Left lung (tissue), 10 donors: ENCODE data around the gene BEST4. TPM values are rescaled to one million over a fixed set of nuclear protein-coding genes. Genes with fewer than 3 reads are reported as not detected.

Source experiments
- ATAC-seq: fragments of 200-7000 bp; cut with Tn5 transposase; one replicate; pipeline ENCODE4 v1.9.1; 2020; ENCODE audit warnings: moderate library complexity
- DNase-seq, 4 donors: peaks; one replicate each; pipeline ENCODE4 v3.0.0-alpha.2; 2013 to 2020
- H3K27ac ChIP-seq, 2 donors: fragments of 200-600 bp; sonication (generic) in 1 of 2; one replicate each; pipeline versions ENCODE4 v1.5.0 to v1.8.0; 2020 to 2021
- H3K27me3 ChIP-seq, 2 donors: fragments of 200-600 bp; sonication (generic) in 1 of 2; one replicate each; pipeline versions ENCODE4 v1.5.0 to v1.8.0; 2020 to 2021
- H3K36me3 ChIP-seq, 2 donors: fragments of 200-600 bp; sonication (generic) in 1 of 2; one replicate each; pipeline versions ENCODE4 v1.5.0 to v1.8.0; 2020 to 2021
- H3K4me1 ChIP-seq, 2 donors: fragments of 200-600 bp; one replicate each; pipeline ENCODE4 v1.8.0; 2021
- H3K4me3 ChIP-seq, 2 donors: fragments of 200-600 bp; sonication (generic) in 1 of 2; one replicate each; pipeline versions ENCODE4 v1.5.0 to v1.8.0; 2020 to 2021; ENCODE audit warnings: mild to moderate bottlenecking in 1 of 2
- H3K9me3 ChIP-seq, 2 donors: fragments of 200-600 bp; sonication (generic) in 1 of 2; one replicate each; pipeline versions ENCODE4 v1.5.0 to v1.8.0; 2020 to 2021
- CTCF ChIP-seq, 2 donors: fragments of 200-600 bp; sonication (generic) in 1 of 2; IDR thresholded peaks; one replicate each; pipeline versions ENCODE4 v1.5.0 to v1.8.0; 2021; ENCODE audit warnings: antibody characterized with exemption in 2 of 2
- intact Hi-C, 2 donors: fragments of 100-400 bp; cut with DNase I; formaldehyde crosslinking; loops; one replicate each; pipeline versions ENCODE4 v1.11.2 to v1.14.2; 2022
- polyA plus RNA-seq, 6 donors: library from polyadenylated mRNA; unstranded; fragments of 120-200 nt; gene quantifications; one replicate each; pipeline ENCODE4 v1.2.1, GENCODE V29; 2013; ENCODE audit not compliant: insufficient read length in 6 of 6
- total RNA-seq, 2 donors: library from RNA; stranded (reverse); fragmentation: NEBNext Ultra II Directional; extraction: Animal tissue kit (Norgen Biotek cat#: 25700); gene quantifications; one replicate each; pipeline ENCODE4 v1.2.1, GENCODE V29; 2021
- donor health status: DM: no; HTN: yes; CAD: no.
- donor health status: DM: no; HTN: no; CAD: no.

BEST4 gene
- total and polyA plus RNA-seq, 8 donors: 0.23 to 1.2 (median 0.90) TPM

- Histone ChIP-seq H3K4me1 (peaks cover 20 to 75% of the 10 kb centered on the region in 2 donors), H3K36me3 (peaks cover 0 to 51% of the 10 kb centered on the region in 2 donors), H3K27me3 (no peaks in the 10 kb centered on the region), H3K4me3 (peak overlapping the region in 1 of 2 donors; percentile 97), H3K9me3 (no peaks in the 10 kb centered on the region), H3K27ac (peak overlapping the region; percentile 29 to 98)
- TF ChIP-seq CTCF (IDR thresholded peaks at IDR 0.05): no peak
- ATAC-seq: no peak
- intact Hi-C loops: no loop called here
- no peak for DNase-seq
These were observed 15.0 kb upstream of the BEST4 start for GRCh38 chr1:44803062-44803311.

DNA sequence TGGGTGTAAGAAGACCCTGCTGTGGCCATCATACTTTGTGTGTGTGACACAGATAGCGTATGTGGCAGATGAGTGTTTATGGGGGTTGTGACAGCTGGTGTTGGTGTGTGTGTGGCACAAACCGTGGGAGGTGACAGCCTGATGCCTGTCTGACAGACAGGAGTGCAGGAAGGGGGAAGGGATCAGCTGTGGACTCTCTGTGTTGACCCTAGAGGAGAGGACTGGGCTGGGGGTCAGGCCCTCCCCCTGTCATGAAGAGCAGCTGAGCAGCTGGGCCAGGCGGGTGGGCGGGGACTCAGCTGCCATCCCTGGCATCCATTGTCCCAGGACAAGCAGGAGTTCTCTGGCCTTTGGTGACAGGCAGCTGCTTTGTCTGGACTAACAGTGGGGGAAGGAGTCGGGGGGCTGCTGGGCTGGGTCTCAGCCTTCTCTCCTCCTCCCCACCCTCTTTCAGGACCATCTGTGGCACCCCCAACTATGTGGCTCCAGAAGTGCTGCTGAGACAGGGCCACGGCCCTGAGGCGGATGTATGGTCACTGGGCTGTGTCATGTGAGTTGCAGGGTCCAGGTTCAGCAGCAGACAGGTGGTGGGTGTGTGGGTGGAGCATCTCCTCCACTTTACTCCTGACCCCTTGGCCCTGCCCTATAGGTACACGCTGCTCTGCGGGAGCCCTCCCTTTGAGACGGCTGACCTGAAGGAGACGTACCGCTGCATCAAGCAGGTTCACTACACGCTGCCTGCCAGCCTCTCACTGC, 14.5 kb upstream of the BEST4 start:
- no peak for TF ChIP-seq CTCF (IDR thresholded peaks at IDR 0.05)
- H3K27me3 ChIP-seq: no peaks in the 10 kb centered on the region
- H3K36me3 ChIP-seq: peaks cover 0 to 51% of the 10 kb centered on the region in 2 donors
- no peaks in the 10 kb centered on the region for H3K9me3 ChIP-seq
- intact Hi-C loops: no loop called here
- H3K4me1 ChIP-seq: peaks cover 17 to 70% of the 10 kb centered on the region in 2 donors
- peak overlapping the region; percentile 26 to 98 for H3K27ac ChIP-seq
- ATAC-seq: no peak
- DNase-seq: peak in 1 of 4 donors; percentile 65
- peak overlapping the region; percentile 84 to 97 for H3K4me3 ChIP-seq

DNA sequence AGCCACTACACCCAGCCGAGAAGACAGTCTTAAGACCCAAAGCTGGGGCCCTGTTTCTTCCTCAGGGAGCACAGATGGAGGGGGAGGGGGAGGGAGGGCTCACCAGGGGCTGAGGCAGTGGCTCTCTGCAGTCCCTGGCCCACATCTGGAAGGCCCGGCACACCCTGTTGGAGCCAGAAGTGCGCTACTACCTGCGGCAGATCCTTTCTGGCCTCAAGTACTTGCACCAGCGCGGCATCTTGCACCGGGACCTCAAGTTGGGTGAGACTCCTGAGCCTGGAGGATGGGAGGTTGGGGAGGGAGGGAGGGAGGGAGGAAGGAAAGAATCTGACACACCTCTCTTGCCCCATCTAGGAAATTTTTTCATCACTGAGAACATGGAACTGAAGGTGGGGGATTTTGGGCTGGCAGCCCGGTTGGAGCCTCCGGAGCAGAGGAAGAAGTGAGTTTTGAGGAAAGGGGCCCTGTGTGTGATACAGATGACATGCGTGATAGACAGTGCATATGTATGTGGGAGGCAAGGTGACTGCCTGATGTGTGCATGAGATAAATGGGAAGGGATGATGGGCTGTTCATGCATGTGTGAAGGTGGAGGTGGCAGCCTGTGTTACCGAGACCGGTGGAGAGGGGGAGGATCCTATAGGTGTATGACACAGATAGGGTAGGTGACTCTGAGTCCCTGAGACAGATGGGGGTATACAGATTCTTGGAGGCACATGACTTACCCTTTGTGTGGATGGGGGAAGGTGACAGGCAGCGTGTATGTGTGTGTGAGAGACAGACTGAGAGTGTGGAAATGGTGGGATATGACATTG, 13.7 kb upstream of the BEST4 start:
- H3K9me3 ChIP-seq: no peaks in the 10 kb centered on the region
- no peaks in the 10 kb centered on the region for H3K27me3 ChIP-seq
- peak overlapping the region; percentile 27 to 98 for H3K27ac ChIP-seq
- no peak for TF ChIP-seq CTCF (IDR thresholded peaks at IDR 0.05)
- intact Hi-C loops: no loop called here
- peak overlapping the region; percentile 84 to 97 for H3K4me3 ChIP-seq
- DNase-seq (peak in 1 of 4 donors; percentile 78), ATAC-seq (no peak)
- peaks cover 0 to 48% of the 10 kb centered on the region in 2 donors for H3K36me3 ChIP-seq
- H3K4me1 ChIP-seq: peaks cover 10 to 62% of the 10 kb centered on the region in 2 donors

DNA sequence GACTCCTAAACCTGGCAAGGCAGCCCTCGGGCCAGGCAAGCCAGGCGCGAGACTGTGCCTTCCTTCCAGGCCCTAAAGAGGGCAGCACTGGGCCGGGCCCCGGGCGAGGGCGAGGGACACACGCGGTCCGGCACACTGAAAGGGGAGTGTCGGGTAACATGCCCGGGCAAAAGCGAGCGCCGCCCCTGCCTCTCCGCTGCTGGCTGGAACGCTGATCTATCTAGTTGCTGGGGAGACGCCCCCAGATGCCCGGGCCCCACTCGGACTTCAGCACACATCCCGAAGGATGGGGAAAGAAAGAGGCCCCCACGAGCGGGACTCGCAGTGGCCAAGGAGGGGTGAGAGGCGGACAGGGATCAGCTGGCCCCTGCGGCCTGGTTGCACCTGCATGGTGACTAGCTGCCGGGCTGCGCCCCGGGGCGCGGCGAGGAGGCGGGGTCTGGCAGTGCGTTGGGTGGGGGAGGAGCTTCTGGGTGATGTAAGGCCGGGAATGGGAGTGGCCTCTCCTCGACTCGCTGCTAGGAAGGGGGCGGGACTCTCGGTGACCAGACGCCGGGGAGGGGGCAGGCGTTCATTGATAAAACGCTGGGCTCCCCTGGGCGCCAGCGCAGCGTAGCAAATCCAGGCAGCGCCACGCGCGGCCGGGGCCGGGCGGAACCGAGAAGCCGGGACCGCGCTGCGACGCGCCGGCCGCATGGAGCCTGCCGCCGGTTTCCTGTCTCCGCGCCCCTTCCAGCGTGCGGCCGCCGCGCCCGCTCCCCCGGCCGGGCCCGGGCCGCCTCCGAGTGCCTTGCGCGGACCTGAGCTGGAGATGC, 12.0 kb upstream of the BEST4 start, which contains the start of gene PLK3:
TSS of gene PLK3 (plus strand) at position 608 of the 815 bp plus-strand sequence. CDS start at position 695, 87 bp downstream.
- Histone ChIP-seq H3K27ac (peak within 1 kb of the TSS; percentile 89 to 98), H3K4me3 (peak within 1 kb of the TSS; percentile 84 to 97), H3K27me3 (no peaks in the 10 kb centered on the region), H3K36me3 (peaks cover 0 to 30% of the 10 kb centered on the region in 2 donors), H3K9me3 (no peaks in the 10 kb centered on the region), H3K4me1 (peaks cover 2 to 45% of the 10 kb centered on the region in 2 donors)
- TF ChIP-seq CTCF (IDR thresholded peaks at IDR 0.05): peak; percentile 89 to 92
- intact Hi-C loops: no loop called here
- ATAC-seq: peak; percentile 96
- DNase-seq: peak; percentile 98 to 99 (median 98)
